Superior temporal gyrus (tissue), 1 donor: ENCODE measurements around the gene APOBR.
"Not testable (repeated sequence)": the region's sequence is repeated elsewhere in the genome, so short reads cannot be mapped to it uniquely, and the experiment has no call there.

Experiments used
- DNase-seq: peaks from one replicate; pipeline ENCODE4 v3.0.0-alpha.2; 2016; ENCODE audit errors: extremely low spot score

Gene APOBR

GRCh38 chr16:28494121-28494851, at the start of gene APOBR:
TSS of gene APOBR (plus strand) at chr16:28494643. CDS start at chr16:28494682, 39 bp downstream.
- DNase-seq = no peak

GRCh38 chr16:28446388-28446787, 48.1 kb upstream of the APOBR start:
- DNase-seq = not testable (repeated sequence)

- DNase-seq = not testable (repeated sequence)
Observed at GRCh38 chr16:28447081-28447480, 47.4 kb upstream of the APOBR start.

GRCh38 chr16:28473714-28474265, 20.7 kb upstream of the APOBR start:
- no peak for DNase-seq

GRCh38 chr16:28475221-28475620, 19.2 kb upstream of the APOBR start:
- no peak for DNase-seq

- DNase-seq = no peak
Observed at GRCh38 chr16:28477311-28477920, 17.0 kb upstream of the APOBR start.

- no peak for DNase-seq
Observed at GRCh38 chr16:28478506-28479180, 15.8 kb upstream of the APOBR start.

GRCh38 chr16:28482026-28482425, 12.4 kb upstream of the APOBR start:
- DNase-seq = no peak

GRCh38 chr16:28483361-28483760, 11.1 kb upstream of the APOBR start:
- DNase-seq = not testable (repeated sequence)

- DNase-seq = no peak
Observed at GRCh38 chr16:28486266-28486665, 8.2 kb upstream of the APOBR start.

- peak; percentile 26 for DNase-seq
Observed at GRCh38 chr16:28491230-28491969, 3.0 kb upstream of the APOBR start.

- DNase-seq = peak; percentile 98
Observed at GRCh38 chr16:28491970-28492474, 2.4 kb upstream of the APOBR start, which contains the start of gene CLN3. TSS of gene CLN3 (minus strand) at chr16:28492074. CDS start at chr16:28491759, 315 bp downstream.

- no peak for DNase-seq
Observed at GRCh38 chr16:28492511-28492910, 1.9 kb upstream of the APOBR start.

- no peak for DNase-seq
Observed at GRCh38 chr16:28495098-28495793, 803 bp downstream of the APOBR start.

- no peak for DNase-seq
Observed at GRCh38 chr16:28495795-28496749, 1.6 kb downstream of the APOBR start.

GRCh38 chr16:28496844-28497243, 2.4 kb downstream of the APOBR start:
- no peak for DNase-seq

- DNase-seq = no peak
Observed at GRCh38 chr16:28497386-28497785, 2.9 kb downstream of the APOBR start.

GRCh38 chr16:28497861-28498599, 3.6 kb downstream of the APOBR start:
- no peak for DNase-seq
